HepG2 (cell line): ENCODE measurements around the gene PRSS22. TPM values are rescaled to one million over a fixed set of nuclear protein-coding genes. Genes with fewer than 3 reads are reported as not detected.
A peak's percentile ranks its signal among the peaks of the same experiment; 100 is the strongest.

Source experiments
- CC2D1A ChIP-seq: sonication (generic); formaldehyde crosslinking; IDR thresholded peaks from 2 replicates; pipeline ENCODE4 v1.8.1; 2023; ENCODE audit warnings: mild to moderate bottlenecking, missing genetic modification reagents
- ELF1 ChIP-seq: sonication (generic); formaldehyde crosslinking; IDR thresholded peaks from 2 replicates; pipeline ENCODE4 v1.4.0; 2020; ENCODE audit warnings: missing genetic modification reagents
- ISX ChIP-seq: sonication (generic); formaldehyde crosslinking; conservative IDR thresholded peaks from 2 replicates; pipeline ENCODE4 v1.5.0; 2020; ENCODE audit warnings: missing genetic modification reagents
- KLF11 ChIP-seq: IDR thresholded peaks from 2 replicates; pipeline ENCODE4 v1.6.1; 2016; ENCODE audit warnings: missing compliant biosample characterization
- MAF1 ChIP-seq: sonication (generic); formaldehyde crosslinking; IDR thresholded peaks from 2 replicates; pipeline ENCODE4 v1.5.0; 2020; ENCODE audit warnings: missing genetic modification reagents, borderline replicate concordance
- NCOA2 ChIP-seq: sonication (generic); formaldehyde crosslinking; IDR thresholded peaks from 2 replicates; pipeline ENCODE4 v1.8.0; 2022; ENCODE audit warnings: inconsistent platforms
- NFRKB ChIP-seq: fragments of 450-650 bp; IDR thresholded peaks from 2 replicates; pipeline ENCODE4 v1.6.1; 2017
- RFX5 ChIP-seq: IDR thresholded peaks from 2 replicates; pipeline ENCODE4 v1.6.1; 2011; ENCODE audit warnings: low read depth, low read length, improper control_type of control experiment
- ZNF10 ChIP-seq: sonication (generic); formaldehyde crosslinking; IDR thresholded peaks from 2 replicates; pipeline ENCODE4 v1.4.0; 2020; ENCODE audit warnings: mild to moderate bottlenecking, low read depth, missing genetic modification reagents, borderline replicate concordance
- polyA plus RNA-seq, 8 experiments: library from polyadenylated mRNA; depleted of rRNA in 3 of 8; stranded (reverse) in 7 of 8; unstranded in 1 of 8; fragments of >200 nt; fragmentation: Illumina TruSeq in 4 of 8; extraction: Trizol in 4 of 8; gene quantifications; 2 replicates each; pipeline versions ENCODE4 v1.2.1 to v1.2.3, GENCODE V29; 2011 to 2016; ENCODE audit warnings: low read depth in 4 of 8, missing spikeins in 1 of 8, mixed read lengths in 1 of 8; ENCODE audit not compliant: insufficient read depth in 1 of 8
- total RNA-seq, 5 experiments: library from RNA; depleted of rRNA; stranded (reverse); fragments of >200 nt; fragmentation: Illumina TruSeq; extraction: Trizol; gene quantifications; 2 replicates each; pipeline ENCODE4 v1.2.3, GENCODE V29; 2016; ENCODE audit warnings: low read depth in 1 of 5
- TF ChIP-seq, protein P1 (sequence below): sonication (generic); formaldehyde crosslinking; IDR thresholded peaks from 2 replicates; pipeline ENCODE4 v1.4.0; 2020; ENCODE audit warnings: mild to moderate bottlenecking, missing genetic modification reagents, borderline replicate concordance
- TF ChIP-seq, protein P2 (sequence below): sonication (generic); formaldehyde crosslinking; IDR thresholded peaks from 2 replicates; pipeline ENCODE4 v1.4.0; 2020; ENCODE audit warnings: missing genetic modification reagents, borderline replicate concordance
- TF ChIP-seq, protein P3 (sequence below): sonication (generic); formaldehyde crosslinking; IDR thresholded peaks from 2 replicates; pipeline ENCODE4 v1.4.0; 2020; ENCODE audit warnings: missing genetic modification reagents
- TF ChIP-seq, protein P4 (sequence below), 2 experiments: IDR thresholded peaks; 2 replicates each; pipeline ENCODE4 v1.6.1; 2011 to 2012; ENCODE audit warnings: low read length in 2 of 2, borderline replicate concordance in 1 of 2, low read depth in 1 of 2, mild to moderate bottlenecking in 1 of 2, moderate library complexity in 1 of 2
- TF ChIP-seq, protein P5 (sequence below): sonication (generic); formaldehyde crosslinking; IDR thresholded peaks from 2 replicates; pipeline ENCODE4 v1.4.0; 2020; ENCODE audit warnings: low read depth, missing genetic modification reagents

Gene PRSS22
- total and polyA plus RNA-seq, 2 of the 13 experiments (the other 11 are each of a cell fraction or from before 2014, with no cell fraction given), result 0.24 to 0.32 TPM

DNA sequence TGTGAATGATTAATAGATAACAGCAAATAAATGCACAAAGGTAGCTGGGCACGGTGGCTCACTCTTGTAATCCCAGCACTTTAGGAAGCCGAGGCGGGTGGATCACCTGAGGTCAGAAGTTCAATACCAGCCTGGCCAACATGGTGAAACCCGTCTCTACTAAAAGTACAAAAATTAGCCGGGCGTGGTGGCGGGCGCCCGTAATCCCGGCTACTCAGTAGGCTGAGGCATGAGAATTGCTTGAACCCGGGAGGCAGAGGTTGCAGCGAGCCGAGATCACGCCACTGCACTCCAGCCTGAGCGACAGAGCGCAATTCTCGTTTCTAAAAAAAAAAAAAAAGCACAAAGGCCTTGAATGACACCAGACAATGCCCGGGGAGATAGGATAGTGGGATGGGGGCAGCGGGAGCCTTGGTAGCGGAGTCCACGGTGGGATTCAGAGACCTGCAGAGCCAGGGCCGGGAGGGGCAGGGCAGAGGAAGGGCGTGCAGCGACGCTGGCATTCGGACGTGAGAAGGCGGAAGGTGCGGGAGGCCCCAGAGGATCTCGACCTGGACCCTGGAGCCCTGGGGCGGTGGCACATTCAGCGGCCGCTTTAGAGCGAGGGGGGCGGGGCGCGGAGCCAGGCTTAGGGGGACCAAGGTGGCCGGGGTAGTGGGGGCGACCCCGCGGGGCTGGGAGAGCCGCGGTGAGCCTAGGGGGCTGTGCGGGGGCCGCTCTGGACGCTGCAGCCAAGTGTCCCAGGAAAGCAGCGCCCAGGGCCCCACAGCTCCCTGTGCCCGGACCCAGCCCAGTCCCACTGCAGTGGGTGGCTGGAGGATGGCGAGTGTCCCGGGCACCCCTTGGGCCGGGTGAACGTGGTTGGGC lies 24.0 kb upstream of the PRSS22 start (continued):
- TF ChIP-seq, protein P1, sequence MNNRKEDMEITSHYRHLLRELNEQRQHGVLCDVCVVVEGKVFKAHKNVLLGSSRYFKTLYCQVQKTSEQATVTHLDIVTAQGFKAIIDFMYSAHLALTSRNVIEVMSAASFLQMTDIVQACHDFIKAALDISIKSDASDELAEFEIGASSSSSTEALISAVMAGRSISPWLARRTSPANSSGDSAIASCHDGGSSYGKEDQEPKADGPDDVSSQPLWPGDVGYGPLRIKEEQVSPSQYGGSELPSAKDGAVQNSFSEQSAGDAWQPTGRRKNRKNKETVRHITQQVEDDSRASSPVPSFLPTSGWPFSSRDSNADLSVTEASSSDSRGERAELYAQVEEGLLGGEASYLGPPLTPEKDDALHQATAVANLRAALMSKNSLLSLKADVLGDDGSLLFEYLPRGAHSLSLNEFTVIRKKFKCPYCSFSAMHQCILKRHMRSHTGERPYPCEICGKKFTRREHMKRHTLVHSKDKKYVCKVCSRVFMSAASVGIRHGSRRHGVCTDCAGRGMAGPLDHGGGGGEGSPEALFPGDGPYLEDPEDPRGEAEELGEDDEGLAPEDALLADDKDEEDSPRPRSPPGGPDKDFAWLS (CRISPR knock-in tag), result no peak
- TF ChIP-seq ZNF10 (CRISPR knock-in tag), result no peak
- TF ChIP-seq MAF1 (CRISPR knock-in tag), result no peak
- TF ChIP-seq, protein P2, sequence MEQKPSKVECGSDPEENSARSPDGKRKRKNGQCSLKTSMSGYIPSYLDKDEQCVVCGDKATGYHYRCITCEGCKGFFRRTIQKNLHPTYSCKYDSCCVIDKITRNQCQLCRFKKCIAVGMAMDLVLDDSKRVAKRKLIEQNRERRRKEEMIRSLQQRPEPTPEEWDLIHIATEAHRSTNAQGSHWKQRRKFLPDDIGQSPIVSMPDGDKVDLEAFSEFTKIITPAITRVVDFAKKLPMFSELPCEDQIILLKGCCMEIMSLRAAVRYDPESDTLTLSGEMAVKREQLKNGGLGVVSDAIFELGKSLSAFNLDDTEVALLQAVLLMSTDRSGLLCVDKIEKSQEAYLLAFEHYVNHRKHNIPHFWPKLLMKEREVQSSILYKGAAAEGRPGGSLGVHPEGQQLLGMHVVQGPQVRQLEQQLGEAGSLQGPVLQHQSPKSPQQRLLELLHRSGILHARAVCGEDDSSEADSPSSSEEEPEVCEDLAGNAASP, result no peak
- TF ChIP-seq, protein P3, sequence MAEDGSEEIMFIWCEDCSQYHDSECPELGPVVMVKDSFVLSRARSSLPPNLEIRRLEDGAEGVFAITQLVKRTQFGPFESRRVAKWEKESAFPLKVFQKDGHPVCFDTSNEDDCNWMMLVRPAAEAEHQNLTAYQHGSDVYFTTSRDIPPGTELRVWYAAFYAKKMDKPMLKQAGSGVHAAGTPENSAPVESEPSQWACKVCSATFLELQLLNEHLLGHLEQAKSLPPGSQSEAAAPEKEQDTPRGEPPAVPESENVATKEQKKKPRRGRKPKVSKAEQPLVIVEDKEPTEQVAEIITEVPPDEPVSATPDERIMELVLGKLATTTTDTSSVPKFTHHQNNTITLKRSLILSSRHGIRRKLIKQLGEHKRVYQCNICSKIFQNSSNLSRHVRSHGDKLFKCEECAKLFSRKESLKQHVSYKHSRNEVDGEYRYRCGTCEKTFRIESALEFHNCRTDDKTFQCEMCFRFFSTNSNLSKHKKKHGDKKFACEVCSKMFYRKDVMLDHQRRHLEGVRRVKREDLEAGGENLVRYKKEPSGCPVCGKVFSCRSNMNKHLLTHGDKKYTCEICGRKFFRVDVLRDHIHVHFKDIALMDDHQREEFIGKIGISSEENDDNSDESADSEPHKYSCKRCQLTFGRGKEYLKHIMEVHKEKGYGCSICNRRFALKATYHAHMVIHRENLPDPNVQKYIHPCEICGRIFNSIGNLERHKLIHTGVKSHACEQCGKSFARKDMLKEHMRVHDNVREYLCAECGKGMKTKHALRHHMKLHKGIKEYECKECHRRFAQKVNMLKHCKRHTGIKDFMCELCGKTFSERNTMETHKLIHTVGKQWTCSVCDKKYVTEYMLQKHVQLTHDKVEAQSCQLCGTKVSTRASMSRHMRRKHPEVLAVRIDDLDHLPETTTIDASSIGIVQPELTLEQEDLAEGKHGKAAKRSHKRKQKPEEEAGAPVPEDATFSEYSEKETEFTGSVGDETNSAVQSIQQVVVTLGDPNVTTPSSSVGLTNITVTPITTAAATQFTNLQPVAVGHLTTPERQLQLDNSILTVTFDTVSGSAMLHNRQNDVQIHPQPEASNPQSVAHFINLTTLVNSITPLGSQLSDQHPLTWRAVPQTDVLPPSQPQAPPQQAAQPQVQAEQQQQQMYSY, result no peak
- no peak; the same call in 1 of the 2 replicates for TF ChIP-seq ELF1 (CRISPR knock-in tag)
- TF ChIP-seq, protein P4, sequence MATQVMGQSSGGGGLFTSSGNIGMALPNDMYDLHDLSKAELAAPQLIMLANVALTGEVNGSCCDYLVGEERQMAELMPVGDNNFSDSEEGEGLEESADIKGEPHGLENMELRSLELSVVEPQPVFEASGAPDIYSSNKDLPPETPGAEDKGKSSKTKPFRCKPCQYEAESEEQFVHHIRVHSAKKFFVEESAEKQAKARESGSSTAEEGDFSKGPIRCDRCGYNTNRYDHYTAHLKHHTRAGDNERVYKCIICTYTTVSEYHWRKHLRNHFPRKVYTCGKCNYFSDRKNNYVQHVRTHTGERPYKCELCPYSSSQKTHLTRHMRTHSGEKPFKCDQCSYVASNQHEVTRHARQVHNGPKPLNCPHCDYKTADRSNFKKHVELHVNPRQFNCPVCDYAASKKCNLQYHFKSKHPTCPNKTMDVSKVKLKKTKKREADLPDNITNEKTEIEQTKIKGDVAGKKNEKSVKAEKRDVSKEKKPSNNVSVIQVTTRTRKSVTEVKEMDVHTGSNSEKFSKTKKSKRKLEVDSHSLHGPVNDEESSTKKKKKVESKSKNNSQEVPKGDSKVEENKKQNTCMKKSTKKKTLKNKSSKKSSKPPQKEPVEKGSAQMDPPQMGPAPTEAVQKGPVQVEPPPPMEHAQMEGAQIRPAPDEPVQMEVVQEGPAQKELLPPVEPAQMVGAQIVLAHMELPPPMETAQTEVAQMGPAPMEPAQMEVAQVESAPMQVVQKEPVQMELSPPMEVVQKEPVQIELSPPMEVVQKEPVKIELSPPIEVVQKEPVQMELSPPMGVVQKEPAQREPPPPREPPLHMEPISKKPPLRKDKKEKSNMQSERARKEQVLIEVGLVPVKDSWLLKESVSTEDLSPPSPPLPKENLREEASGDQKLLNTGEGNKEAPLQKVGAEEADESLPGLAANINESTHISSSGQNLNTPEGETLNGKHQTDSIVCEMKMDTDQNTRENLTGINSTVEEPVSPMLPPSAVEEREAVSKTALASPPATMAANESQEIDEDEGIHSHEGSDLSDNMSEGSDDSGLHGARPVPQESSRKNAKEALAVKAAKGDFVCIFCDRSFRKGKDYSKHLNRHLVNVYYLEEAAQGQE (IDR thresholded peaks at IDR 0.05; ENCODE audit: borderline replicate concordance in 1 of 2, low read depth in 1 of 2, low read length in 2 of 2), result no peak
- TF ChIP-seq CC2D1A (CRISPR knock-in tag), result no peak
- TF ChIP-seq KLF11 (CRISPR knock-in tag), result no peak
- no peak for TF ChIP-seq NCOA2 (CRISPR knock-in tag)
- TF ChIP-seq, protein P5, sequence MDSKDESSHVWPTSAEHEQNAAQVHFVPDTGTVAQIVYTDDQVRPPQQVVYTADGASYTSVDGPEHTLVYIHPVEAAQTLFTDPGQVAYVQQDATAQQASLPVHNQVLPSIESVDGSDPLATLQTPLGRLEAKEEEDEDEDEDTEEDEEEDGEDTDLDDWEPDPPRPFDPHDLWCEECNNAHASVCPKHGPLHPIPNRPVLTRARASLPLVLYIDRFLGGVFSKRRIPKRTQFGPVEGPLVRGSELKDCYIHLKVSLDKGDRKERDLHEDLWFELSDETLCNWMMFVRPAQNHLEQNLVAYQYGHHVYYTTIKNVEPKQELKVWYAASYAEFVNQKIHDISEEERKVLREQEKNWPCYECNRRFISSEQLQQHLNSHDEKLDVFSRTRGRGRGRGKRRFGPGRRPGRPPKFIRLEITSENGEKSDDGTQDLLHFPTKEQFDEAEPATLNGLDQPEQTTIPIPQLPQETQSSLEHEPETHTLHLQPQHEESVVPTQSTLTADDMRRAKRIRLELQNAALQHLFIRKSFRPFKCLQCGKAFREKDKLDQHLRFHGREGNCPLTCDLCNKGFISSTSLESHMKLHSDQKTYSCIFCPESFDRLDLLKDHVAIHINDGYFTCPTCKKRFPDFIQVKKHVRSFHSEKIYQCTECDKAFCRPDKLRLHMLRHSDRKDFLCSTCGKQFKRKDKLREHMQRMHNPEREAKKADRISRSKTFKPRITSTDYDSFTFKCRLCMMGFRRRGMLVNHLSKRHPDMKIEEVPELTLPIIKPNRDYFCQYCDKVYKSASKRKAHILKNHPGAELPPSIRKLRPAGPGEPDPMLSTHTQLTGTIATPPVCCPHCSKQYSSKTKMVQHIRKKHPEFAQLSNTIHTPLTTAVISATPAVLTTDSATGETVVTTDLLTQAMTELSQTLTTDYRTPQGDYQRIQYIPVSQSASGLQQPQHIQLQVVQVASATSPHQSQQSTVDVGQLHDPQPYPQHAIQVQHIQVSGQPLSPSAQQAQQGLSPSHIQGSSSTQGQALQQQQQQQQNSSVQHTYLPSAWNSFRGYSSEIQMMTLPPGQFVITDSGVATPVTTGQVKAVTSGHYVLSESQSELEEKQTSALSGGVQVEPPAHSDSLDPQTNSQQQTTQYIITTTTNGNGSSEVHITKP (CRISPR knock-in tag), result peak; percentile 48; the same call in 1 of the 2 replicates
- TF ChIP-seq ISX (CRISPR knock-in tag), result no peak
- no peak for TF ChIP-seq RFX5
- TF ChIP-seq NFRKB, result no peak
